GM12892 (cell line): ENCODE data around the gene METAP1D.
"Not testable (repeated sequence)": the region's sequence is repeated elsewhere in the genome, so short reads cannot be mapped to it uniquely, and the experiment has no call there.

ENCODE experiments used
- DNase-seq: peaks from one replicate; pipeline ENCODE4 v3.0.0; 2011; ENCODE audit not compliant: insufficient read length
- FAIRE-seq: peaks from 2 replicates; lab custom pipeline; 2011; peaks lifted over from hg19 to GRCh38; lab: Jason Lieb, UNC
- POLR2A ChIP-seq: IDR thresholded peaks from 2 replicates; pipeline ENCODE4 v1.6.1; 2011; ENCODE audit warnings: low read depth, low read length, control low read depth
- POLR2AphosphoS5 ChIP-seq: IDR thresholded peaks from 2 replicates; pipeline ENCODE4 v1.6.1; 2011; ENCODE audit warnings: low read depth, low read length, control low read depth
- TAF1 ChIP-seq: IDR thresholded peaks from 2 replicates; pipeline ENCODE4 v1.6.1; 2011; ENCODE audit warnings: low read depth, mild to moderate bottlenecking, control low read depth, low read length, borderline replicate concordance

The METAP1D gene

DNA sequence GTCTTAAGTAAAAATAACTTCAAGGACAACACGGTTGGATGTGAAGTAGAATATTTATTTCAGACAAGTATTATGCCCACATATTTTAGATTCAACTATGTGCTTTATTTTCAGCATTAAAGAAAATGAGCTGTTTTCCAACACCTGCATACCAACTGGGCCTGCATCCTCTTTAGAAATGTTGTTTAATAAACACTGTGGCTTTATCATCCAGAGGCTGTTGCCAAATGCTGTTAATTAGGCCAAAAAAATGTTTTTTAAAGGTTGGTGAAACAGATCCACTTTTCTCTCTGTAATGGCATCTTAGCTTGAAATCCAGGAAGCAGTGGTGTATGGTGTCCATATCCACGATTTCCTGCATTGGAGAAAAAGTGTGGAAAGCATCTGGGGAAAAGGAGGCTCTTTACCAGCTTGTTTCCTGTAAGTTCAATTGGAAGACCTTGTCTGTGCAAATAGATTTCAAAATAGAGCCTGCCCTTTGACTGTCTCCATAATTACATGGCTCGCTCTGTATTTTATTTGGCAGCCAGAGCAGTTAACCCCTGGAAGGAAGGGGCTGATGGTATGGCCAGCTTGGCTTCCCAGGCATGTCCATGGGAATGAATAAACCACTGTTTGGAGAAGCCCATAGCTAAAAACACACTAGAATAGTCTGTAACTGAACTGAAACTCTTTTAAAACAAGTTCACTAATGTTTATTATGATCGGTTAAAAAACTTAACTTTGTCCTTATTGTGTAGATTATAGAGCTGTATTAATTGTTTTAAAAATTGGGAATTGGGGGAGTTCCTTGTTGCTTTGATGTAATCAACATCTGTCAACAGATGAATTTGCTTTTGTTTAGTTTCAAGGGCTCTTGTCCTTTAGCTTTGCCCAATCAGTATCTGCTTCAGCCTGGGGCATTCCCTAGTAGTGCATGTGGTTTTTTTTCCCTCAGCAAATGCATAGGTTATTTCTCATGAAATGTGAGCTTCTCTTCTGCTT lies 52.5 kb downstream of the METAP1D start:
- FAIRE-seq (peak; percentile 62), DNase-seq (no peak)
- TF ChIP-seq POLR2A, result no peak
- TF ChIP-seq TAF1, result no peak
- no peak for TF ChIP-seq POLR2AphosphoS5

DNA sequence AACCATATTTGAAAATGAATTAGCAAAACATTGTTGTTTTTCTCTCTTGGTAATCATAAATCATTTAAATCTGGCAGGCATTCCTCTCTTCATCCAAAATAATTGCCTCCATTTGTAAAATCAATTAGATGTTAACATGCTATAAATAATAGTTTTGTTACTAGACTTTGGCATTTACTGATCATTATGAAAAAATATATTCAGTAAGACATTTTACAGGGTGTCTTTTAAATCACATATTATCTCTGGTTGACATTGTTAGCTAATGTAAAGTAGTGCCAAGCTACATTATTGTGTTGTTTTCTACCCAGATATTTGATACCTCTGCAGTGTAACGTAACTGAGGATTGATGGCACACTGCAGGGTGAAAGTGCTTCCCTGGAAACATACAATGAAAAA lies 53.7 kb downstream of the METAP1D start:
- TF ChIP-seq POLR2A (no peak), TAF1 (no peak), POLR2AphosphoS5 (no peak)
- no peak for DNase-seq
- no peak for FAIRE-seq

DNA sequence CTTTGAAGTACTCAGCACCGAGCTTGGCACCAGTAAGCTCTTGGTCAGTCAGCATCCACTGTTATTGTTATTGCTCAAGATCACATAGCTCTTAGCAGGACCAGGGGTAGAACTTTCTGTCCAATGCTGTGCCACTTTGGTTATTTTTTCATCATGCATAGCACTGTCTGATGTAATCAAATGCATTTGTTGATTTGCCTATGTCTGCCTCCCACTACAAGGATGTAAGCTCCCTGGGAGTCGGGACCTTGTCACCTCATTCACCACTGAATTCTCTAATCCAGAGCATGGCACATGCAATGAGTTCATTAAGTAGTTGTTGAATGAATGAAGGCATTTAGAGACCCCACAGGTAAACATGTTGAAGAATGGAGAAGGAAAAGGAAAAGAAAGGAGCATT lies 56.5 kb downstream of the METAP1D start:
- FAIRE-seq, result no peak
- TF ChIP-seq POLR2A (no peak), TAF1 (no peak), POLR2AphosphoS5 (no peak)
- DNase-seq, result no peak

DNA sequence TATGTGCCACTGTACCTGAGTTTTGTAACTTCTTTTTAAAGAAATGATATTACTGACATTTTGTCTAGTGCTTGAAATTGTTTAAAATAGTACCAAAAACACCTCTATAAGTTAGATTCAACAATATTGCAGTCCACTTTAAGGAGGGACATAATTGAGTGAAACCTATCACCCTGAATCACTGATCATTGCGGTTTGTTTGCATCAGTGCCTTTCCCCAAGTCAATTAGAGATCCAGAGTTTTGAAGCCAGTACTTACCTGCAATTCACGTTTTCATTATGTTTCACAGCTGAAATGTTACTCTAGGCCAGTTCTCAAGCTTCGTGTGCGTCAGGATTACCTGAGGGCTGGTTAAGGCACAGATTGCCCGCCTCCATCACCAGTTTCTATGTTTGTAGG lies 58.9 kb downstream of the METAP1D start:
- FAIRE-seq (no peak), DNase-seq (no peak)
- TF ChIP-seq POLR2A, result no peak
- TF ChIP-seq TAF1, result no peak
- TF ChIP-seq POLR2AphosphoS5, result no peak

DNA sequence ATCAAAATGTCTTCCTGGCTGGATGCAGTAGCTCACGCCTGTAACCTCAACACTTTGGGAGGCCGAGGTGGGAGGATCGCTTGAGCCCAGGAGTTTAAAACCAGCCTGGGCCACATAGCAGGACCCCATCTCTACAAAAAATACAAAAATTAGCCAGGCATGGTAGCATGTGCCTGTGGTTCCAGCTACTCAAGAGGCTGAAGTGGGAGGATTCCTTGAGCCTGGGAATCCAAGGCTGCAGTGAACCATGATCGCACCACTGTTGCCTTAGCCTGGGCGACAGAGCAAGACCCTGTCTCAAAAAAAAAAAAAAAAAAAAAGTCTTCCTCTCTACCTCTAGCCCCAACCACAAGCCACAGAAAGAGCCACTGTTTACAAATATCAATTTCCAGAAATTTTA lies 60.4 kb downstream of the METAP1D start:
- not testable (repeated sequence) for FAIRE-seq, DNase-seq

DNA sequence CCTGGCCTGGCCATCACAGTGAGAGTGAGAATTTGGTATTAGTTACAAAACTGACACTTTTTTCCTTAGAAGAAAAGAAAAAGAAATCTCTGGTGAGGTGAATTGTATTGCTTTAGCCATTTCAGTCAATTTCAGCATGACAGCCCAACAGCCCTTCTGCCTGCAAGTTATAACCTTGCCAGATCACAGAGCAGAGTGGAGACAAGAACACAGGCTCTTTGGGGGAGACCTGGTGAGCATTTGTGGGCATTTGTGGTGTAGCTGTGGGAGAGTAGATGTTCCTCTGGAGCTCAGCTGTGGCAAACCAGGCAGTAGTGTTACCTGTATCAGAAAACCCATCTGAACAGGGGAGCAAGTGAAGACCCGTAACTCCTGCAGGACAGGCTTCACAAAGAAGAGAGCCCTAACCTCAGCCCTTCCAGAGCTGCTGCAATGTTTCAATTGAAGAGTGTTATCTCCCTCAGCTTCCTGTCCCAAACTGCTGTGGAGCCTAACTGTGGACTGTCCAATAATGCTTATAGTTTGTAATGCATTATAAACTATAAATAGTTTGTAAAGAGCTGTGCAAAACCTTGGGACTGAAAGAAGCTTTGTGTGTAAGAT lies 62.8 kb downstream of the METAP1D start:
- no peak for FAIRE-seq
- DNase-seq, result no peak
- TF ChIP-seq POLR2A, result no peak
- no peak for TF ChIP-seq TAF1
- no peak for TF ChIP-seq POLR2AphosphoS5

DNA sequence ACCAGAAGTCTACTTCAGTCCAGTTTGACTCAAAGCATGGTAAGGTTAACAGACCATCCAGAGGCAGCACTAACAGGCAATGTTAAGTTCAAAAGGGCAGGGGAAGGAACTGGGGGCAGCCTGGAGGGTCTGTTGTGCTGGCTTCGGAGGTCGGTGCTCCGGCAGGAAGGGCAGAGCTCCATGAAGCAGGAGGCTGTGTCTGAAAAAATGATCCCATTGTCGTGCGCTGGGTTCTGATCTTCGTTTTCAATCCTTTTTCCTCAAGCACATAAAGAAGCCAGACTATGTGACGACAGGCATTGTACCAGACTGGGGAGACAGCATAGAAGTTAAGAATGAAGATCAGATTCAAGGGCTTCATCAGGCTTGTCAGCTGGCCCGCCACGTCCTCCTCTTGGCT lies 63.7 kb downstream of the METAP1D start:
- no peak for DNase-seq
- FAIRE-seq, result no peak
- no peak for TF ChIP-seq POLR2A
- TF ChIP-seq TAF1, result no peak
- no peak for TF ChIP-seq POLR2AphosphoS5

DNA sequence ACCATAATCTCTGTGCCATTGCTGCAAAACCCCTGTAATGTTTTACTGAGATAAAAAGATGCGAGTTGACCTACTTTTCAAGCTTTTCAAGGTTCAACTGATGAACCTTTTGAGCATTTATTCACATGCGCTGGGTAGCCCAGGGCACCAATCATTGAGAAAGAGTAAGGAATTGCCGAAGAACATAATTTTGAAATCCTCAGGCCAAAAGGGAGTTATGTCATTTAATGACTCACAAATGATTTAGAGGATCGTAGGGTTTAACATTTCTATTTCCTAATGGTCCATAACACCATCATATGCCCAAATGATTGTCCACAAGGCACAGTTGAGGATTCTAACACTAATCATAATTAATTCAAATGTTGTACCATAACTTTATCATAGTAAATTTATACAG lies 65.4 kb downstream of the METAP1D start:
- DNase-seq (no peak), FAIRE-seq (no peak)

DNA sequence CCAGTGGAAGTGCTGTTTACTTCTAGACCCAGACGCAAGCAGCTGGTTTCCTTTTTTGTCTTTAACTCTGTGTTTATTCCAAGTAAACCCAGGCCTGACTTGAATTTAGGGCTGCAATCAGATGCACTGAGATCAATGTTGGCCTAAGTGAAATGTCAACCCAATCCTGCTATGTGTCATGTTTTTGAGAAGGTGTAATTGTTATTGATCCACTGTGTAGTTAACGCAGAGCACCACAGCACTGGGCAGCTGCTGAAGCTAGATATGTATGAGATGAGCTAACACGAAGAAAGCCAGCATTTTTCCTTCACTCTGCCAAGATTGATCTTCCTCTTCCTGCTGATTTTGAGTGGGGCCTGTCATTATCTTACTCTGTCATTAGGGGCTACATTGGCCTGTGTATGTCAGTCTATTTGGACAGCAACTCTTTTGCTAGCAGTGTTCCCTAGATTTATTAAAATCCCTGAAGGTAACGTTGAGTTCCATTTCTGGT lies 66.7 kb downstream of the METAP1D start:
- FAIRE-seq, result peak; percentile 61
- TF ChIP-seq TAF1 (no peak), POLR2AphosphoS5 (no peak), POLR2A (no peak)
- DNase-seq, result no peak

More for the DNA sequence above, 65.4 kb downstream of the METAP1D start:
- TF ChIP-seq POLR2A (no peak), POLR2AphosphoS5 (no peak), TAF1 (no peak)

GRCh38 chr2:172067905-172068304 lies 68.2 kb downstream of the METAP1D start:
- not testable (repeated sequence) for DNase-seq, FAIRE-seq

DNA sequence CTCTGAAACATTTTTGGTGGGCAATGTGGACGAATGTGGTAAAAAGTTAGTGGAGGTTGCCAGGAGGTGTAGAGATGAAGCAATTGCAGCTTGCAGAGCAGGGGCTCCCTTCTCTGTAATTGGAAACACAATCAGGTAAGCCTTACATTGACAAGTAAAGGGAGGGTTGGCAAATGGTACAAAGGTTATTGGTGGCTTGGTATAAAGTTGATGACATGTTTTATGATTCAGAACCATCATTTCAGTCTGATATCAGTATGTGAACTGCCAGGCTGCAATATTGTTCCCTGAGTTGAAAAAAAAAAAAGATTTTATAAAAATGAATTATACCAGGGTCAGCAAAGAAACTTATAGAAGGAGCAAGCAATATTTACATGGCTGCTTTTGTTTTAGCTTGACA lies 71.2 kb downstream of the METAP1D start:
- FAIRE-seq (peak; percentile 27), DNase-seq (no peak)
- TF ChIP-seq TAF1 (no peak), POLR2AphosphoS5 (no peak), POLR2A (no peak)

DNA sequence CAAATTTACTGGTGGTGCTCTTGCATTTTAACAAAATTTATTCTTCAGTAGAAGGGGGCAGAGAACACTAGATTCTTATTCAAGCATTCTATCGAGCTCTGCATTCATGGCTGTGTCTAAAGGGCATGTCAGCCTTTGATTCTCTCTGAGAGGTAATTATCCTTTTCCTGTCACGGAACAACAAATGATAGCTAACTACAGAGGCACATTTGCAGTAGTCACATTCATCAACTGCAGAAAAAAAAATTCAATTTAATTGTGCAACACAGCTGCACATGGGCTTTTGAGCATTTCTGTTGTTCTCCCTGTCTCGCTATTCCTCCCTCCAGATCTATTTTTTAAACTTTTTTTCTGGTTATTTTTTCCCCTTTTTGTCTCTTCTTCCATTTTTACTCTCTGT lies 72.5 kb downstream of the METAP1D start:
- DNase-seq, result no peak
- no peak for TF ChIP-seq POLR2A
- TF ChIP-seq TAF1, result no peak
- TF ChIP-seq POLR2AphosphoS5, result no peak

More for the DNA sequence above, 72.5 kb downstream of the METAP1D start:
- FAIRE-seq, result no peak
